Naive thymus-derived CD8-positive, alpha-beta T cell (primary cell): Measurements from ENCODE around the gene TMC8. TPM values are rescaled to one million over a fixed set of nuclear protein-coding genes. Genes with fewer than 3 reads are reported as not detected.

Experiments
- ATAC-seq, 2 donors: fragments of 150-1000 bp; cut with Tn5 transposase in 1 of 2; sonication (Bioruptor Pico), chemical (Tn5 transposase) in 1 of 2; 1 replicate in 1 of 2; 2 replicates in 1 of 2; pipeline ENCODE4 v1.10.0; 2021; ENCODE audit warnings: mild to moderate bottlenecking in 2 of 2, moderate library complexity in 2 of 2
- POLR2A ChIA-PET: fragments of 350-600 bp; sonication (Branson Sonifier 250); formaldehyde crosslinking; loops from one replicate; lab custom pipeline; 2021; ENCODE audit warnings: antibody characterized with exemption; lab: Charles Lee
- DNase-seq, 10 donors: peaks; one replicate each; pipeline versions ENCODE4 v3.0.0 to v3.0.0-alpha.2; 2020 to 2022
- H3K27ac Mint-ChIP-seq, 10 donors: one replicate each; pipeline ENCODE4 v1.8.0; 2020 to 2022; ENCODE audit warnings: mild to moderate bottlenecking in 10 of 10, mixed read lengths in 10 of 10, moderate library complexity in 4 of 10, inconsistent platforms in 1 of 10
- H3K27me3 Mint-ChIP-seq, 5 donors: one replicate each; pipeline ENCODE4 v1.8.0; 2021 to 2022; ENCODE audit warnings: mixed read lengths in 5 of 5
- H3K36me3 Mint-ChIP-seq, 3 donors: one replicate each; pipeline ENCODE4 v1.8.0; 2020 to 2022; ENCODE audit warnings: mixed read lengths in 3 of 3, mild to moderate bottlenecking in 2 of 3, inconsistent platforms in 1 of 3
- H3K4me1 Mint-ChIP-seq, 4 donors: one replicate each; pipeline ENCODE4 v1.8.0; 2021 to 2022; ENCODE audit warnings: mixed read lengths in 4 of 4
- H3K4me3 Mint-ChIP-seq, 10 donors: one replicate each; pipeline ENCODE4 v1.8.0; 2020 to 2022; ENCODE audit warnings: mild to moderate bottlenecking in 10 of 10, mixed read lengths in 10 of 10, moderate library complexity in 6 of 10, inconsistent platforms in 1 of 10
- H3K9me3 Mint-ChIP-seq, 9 donors: one replicate each; pipeline ENCODE4 v1.8.0; 2020 to 2022; ENCODE audit warnings: mixed read lengths in 9 of 9, mild to moderate bottlenecking in 3 of 9, inconsistent platforms in 1 of 9, moderate library complexity in 1 of 9
- polyA plus RNA-seq, 3 donors: library from polyadenylated mRNA; unstranded; fragments of 300-500 nt; fragmentation: Illumina TruSeq; gene quantifications; one replicate each; pipeline ENCODE4 v1.2.3, GENCODE V29; 2021
- total RNA-seq, 8 experiments: library from RNA in 2 of 8; stranded (reverse) in 2 of 8; gene quantifications; one replicate each; pipeline ENCODE4 v1.2.3 and lab custom pipeline; 2021 to 2026

TMC8 gene
- total and polyA plus RNA-seq, 5 experiments from 2014 or later: 62.5 to 370 (median 141) TPM

DNA sequence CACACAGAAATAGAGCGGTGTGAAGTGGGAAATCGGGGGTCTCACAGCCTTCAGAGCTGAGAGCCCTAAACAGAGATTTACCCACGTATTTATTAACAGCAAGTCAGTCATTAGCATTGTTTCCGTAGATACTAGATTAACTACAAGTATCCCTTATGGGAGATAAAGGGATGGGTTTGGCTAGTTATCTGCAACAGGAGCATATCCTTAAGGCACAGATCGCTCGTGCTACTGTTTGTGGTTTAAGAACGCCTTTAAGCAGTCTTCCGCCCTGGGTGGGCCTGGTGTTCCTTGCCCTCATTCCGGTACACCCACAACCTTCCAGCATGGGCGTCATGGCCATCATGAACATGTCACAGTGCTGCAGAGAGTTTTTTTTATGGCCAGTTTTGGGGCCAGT lies 29.0 kb upstream of the TMC8 start:
- H3K9me3 Mint-ChIP-seq: no peaks in the 10 kb centered on the region
- POLR2A ChIA-PET: interaction anchor here (15.9 kb wide), 1 partner anchor 34 kb away, joined by 615 read pairs; the partner anchor contains the start of genes C17orf99, TMC6 and TMC8
- DNase-seq (no peak), ATAC-seq (no peak)
- H3K4me1 Mint-ChIP-seq: peaks cover 0 to 2% (median 0%) of the 10 kb centered on the region in 4 donors
- peak overlapping the region in 8 of 10 donors; percentile 19 to 75 (median 52) for H3K27ac Mint-ChIP-seq
- no peak overlapping the region for H3K4me3 Mint-ChIP-seq
- H3K27me3 Mint-ChIP-seq: no peaks in the 10 kb centered on the region
- H3K36me3 Mint-ChIP-seq: peaks cover 0 to 86% (median 21%) of the 10 kb centered on the region in 3 donors

DNA sequence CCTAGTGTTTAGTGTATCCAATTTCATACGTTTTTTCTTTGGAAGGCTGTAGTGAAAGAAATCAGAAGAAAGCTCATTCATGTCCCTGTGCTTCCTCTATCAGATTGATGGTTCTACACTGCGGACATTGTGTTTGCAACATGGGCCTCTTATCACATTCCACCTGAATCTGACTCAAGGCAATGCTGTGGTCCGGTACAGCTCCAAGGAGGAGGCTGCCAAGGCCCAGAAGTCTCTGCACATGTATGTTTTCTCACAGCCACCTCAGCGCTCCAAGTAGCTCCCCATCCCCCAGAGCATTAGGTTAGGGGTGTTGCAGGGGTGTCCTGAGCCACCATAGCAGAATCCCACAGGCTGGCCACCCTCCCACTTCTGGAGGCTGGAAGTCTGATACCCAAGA lies 27.3 kb upstream of the TMC8 start:
- Mint-ChIP-seq H3K9me3 (no peaks in the 10 kb centered on the region), H3K4me3 (no peak overlapping the region), H3K4me1 (peaks cover 1 to 9% (median 6%) of the 10 kb centered on the region in 4 donors), H3K36me3 (peaks cover 0 to 85% (median 18%) of the 10 kb centered on the region in 3 donors), H3K27me3 (no peaks in the 10 kb centered on the region), H3K27ac (peak overlapping the region in 1 of 10 donors; percentile 83)
- POLR2A ChIA-PET: interaction anchor here (15.9 kb wide), 1 partner anchor 32 kb away, joined by 615 read pairs; the partner anchor contains the start of genes C17orf99, TMC6 and TMC8
- ATAC-seq (no peak), DNase-seq (no peak)

DNA sequence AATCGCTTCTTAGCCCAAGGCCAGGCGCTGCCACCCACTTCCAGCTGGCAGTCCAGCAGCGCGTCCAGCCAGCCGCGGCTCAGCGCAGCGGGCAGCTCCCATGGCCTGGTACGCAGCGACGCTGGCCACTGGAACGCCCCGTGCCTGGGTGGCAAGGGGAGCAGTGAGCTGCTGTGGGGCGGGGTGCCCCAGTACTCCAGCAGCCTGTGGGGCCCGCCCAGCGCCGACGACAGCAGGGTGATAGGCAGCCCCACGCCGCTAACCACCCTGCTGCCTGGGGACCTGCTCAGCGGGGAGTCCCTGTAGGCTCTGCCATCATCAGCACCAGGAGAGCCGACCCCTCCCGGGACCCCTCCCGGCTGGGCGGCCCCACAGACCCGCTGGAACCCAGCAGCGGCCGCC lies 26.0 kb upstream of the TMC8 start:
- no peak for DNase-seq
- Mint-ChIP-seq H3K9me3 (no peaks in the 10 kb centered on the region), H3K4me1 (peaks cover 5 to 16% (median 10%) of the 10 kb centered on the region in 4 donors), H3K27ac (no peak overlapping the region), H3K4me3 (no peak overlapping the region), H3K27me3 (no peaks in the 10 kb centered on the region), H3K36me3 (peaks cover 0 to 84% (median 13%) of the 10 kb centered on the region in 3 donors)
- ATAC-seq: no peak
- POLR2A ChIA-PET: interaction anchor here (1.4 to 15.9 kb wide), 2 partner anchors 10 to 31 kb away, joined by 6 to 615 read pairs; partner anchors contain the start of genes C17orf99, TMC6 and TMC8

DNA sequence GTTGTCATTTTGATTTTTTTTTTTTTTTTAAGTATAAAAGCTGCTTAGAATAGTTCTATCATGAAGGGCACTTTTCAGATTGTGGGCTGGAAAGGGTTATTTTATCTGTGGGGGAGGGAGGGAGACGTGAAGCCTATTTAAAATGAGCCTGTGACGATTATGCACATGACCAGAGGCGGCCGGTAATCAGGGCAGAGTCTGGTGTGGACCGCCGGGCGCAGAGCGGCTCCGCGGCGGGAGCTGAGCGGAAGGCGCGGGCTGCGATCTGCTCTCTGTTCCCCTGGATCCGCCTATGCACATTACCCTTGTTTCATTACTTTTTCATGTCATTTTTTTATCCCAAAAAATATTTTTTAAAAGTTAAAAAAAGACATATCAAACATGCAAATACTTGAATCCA lies 25.5 kb upstream of the TMC8 start:
- H3K36me3 Mint-ChIP-seq: peaks cover 0 to 83% (median 10%) of the 10 kb centered on the region in 3 donors
- no peak overlapping the region for H3K4me3 Mint-ChIP-seq
- H3K4me1 Mint-ChIP-seq: peaks cover 5 to 18% (median 10%) of the 10 kb centered on the region in 4 donors
- POLR2A ChIA-PET: interaction anchor here (0.6 to 15.9 kb wide), 4 partner anchors 9 to 639 kb away, joined by 3 to 615 read pairs (median 6); partner anchors contain the start of genes C17orf99, TMC6 and TMC8
- ATAC-seq: no peak
- no peak for DNase-seq
- H3K9me3 Mint-ChIP-seq: no peaks in the 10 kb centered on the region
- no peaks in the 10 kb centered on the region for H3K27me3 Mint-ChIP-seq
- H3K27ac Mint-ChIP-seq: no peak overlapping the region

DNA sequence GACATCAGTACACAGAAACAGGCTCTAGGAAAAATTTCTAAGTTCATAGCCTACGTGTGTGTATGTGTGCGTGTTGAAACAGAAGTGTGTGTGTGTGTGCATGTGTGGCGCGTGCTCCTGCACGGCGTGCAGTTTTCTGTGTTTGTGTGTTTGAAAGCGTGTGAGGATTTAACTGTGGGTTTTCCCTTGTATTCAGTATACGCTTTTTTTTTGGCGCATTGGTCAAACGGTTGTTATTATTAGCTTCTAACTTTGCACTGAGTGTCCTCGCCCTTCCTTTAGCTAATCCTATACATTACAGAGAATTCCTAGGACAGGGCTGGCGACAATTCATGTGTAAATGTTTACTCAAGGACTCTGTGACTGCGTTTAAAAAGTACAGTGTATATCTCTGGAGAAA lies 25.0 kb upstream of the TMC8 start:
- POLR2A ChIA-PET: interaction anchor here (0.6 to 15.9 kb wide), 4 partner anchors 9 to 639 kb away, joined by 3 to 615 read pairs (median 6); partner anchors contain the start of genes C17orf99, TMC6 and TMC8
- H3K36me3 Mint-ChIP-seq: peaks cover 0 to 83% (median 10%) of the 10 kb centered on the region in 3 donors
- no peaks in the 10 kb centered on the region for H3K27me3 Mint-ChIP-seq

DNA sequence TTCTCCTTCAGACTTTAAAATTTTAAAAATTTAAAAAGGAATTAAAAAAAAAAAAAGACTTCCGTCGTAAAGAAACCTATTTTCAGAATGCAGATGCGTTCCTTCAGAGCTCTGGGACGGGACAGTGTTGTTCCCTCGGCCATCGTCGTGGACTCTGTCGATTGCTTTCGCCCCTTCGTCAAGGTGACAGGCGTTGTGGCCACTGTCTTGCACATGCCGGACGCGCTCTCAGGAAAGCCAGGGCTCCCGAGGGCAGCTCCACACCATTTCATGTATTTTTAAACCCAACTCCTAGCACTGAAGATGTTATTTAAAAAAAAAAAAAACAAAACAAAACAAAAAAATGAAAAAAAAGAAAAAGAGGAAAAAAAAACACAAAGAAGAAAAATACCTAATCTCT lies 24.4 kb upstream of the TMC8 start:
- H3K9me3 Mint-ChIP-seq: no peaks in the 10 kb centered on the region
- DNase-seq: no peak
- peaks cover 0 to 85% (median 12%) of the 10 kb centered on the region in 3 donors for H3K36me3 Mint-ChIP-seq
- POLR2A ChIA-PET: interaction anchor here (0.6 to 15.9 kb wide), 2 partner anchors 29 to 148 kb away, joined by 3 to 615 read pairs; partner anchors contain the start of genes C17orf99, TMC6, TMC8 and TNRC6C
- H3K27ac Mint-ChIP-seq: peak overlapping the region in 2 of 10 donors; percentile 13 to 18
- H3K4me3 Mint-ChIP-seq: no peak overlapping the region
- H3K4me1 Mint-ChIP-seq: peaks cover 10 to 27% (median 17%) of the 10 kb centered on the region in 4 donors
- H3K27me3 Mint-ChIP-seq: no peaks in the 10 kb centered on the region
- no peak for ATAC-seq

More for the DNA sequence above, 25.0 kb upstream of the TMC8 start:
- H3K9me3 Mint-ChIP-seq: no peaks in the 10 kb centered on the region
- H3K4me3 Mint-ChIP-seq: no peak overlapping the region
- DNase-seq (no peak), ATAC-seq (no peak)
- peaks cover 6 to 22% (median 12%) of the 10 kb centered on the region in 4 donors for H3K4me1 Mint-ChIP-seq
- H3K27ac Mint-ChIP-seq: peak overlapping the region in 2 of 10 donors; percentile 25 to 34

DNA sequence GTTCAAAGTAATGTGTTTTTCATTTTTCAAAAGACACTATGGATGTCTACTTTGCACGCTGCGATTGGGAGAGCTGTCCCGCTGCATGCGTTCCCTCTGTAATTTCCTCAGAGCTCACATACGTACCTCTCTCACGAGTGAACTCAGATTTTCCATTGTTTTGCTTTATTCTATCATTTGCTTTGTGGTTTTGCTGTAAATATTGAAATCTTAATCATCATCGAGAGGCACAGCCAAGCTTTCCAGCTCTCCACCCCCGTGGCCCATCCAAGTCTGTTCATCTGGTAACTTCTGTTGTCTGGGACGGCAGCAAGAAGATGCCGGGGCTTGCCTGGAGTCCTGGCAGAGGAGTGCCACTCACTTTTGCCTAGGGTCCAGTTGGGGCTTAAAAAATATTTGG lies 23.1 kb upstream of the TMC8 start:
- Mint-ChIP-seq H3K4me3 (no peak overlapping the region), H3K4me1 (peaks cover 11 to 32% (median 19%) of the 10 kb centered on the region in 4 donors), H3K36me3 (peaks cover 0 to 80% (median 11%) of the 10 kb centered on the region in 3 donors), H3K27ac (peak overlapping the region in 9 of 10 donors; percentile 16 to 83 (median 55)), H3K9me3 (no peaks in the 10 kb centered on the region), H3K27me3 (no peaks in the 10 kb centered on the region)
- no peak for ATAC-seq
- POLR2A ChIA-PET: interaction anchor here (15.9 kb wide), 1 partner anchor 28 kb away, joined by 615 read pairs; the partner anchor contains the start of genes C17orf99, TMC6 and TMC8
- DNase-seq: no peak

DNA sequence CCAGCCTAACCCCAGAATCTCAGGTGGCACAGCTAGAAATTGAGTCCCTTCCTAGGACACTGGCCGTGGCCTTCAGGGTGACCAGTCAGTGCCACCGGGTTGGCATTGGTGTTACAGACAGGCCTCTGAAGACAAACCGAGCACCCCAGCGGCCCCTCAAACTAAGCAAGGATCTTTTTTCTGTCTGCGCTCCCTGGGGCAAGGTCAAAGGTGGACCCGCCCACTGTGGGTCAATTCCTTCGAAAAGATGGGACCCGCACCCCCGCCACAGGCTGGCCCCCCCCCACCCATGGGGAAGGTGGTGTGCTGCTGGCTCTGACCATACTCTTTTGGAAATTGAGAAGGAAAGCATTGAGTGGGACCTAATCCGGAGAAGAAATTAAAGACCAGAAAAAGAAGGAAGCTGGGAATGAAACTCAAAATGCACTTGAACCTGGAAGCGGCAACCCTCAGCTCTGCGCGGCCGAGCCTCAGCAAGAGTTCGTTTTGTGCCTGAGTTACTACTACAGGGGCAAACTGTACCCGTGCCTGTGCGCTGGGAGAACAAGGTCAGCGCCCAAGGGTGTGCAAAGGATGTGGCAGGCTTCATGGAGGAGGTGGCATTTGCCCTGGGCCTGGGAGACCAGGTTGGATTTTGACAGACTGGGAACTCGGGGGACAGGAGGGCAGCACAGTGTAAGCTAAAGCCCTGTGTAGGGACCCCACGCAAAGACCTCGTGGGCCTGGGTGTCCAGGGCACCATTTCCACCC lies 22.4 kb upstream of the TMC8 start:
- POLR2A ChIA-PET: interaction anchor here (0.6 to 15.9 kb wide), 5 partner anchors 11 to 455 kb away, joined by 3 to 615 read pairs (median 4); partner anchors contain the start of genes C17orf99, TMC6 and TMC8
- Mint-ChIP-seq H3K9me3 (no peaks in the 10 kb centered on the region), H3K4me1 (peaks cover 13 to 39% (median 26%) of the 10 kb centered on the region in 4 donors), H3K36me3 (peaks cover 0 to 83% (median 13%) of the 10 kb centered on the region in 3 donors), H3K4me3 (peak overlapping the region in 1 of 10 donors; percentile 20), H3K27me3 (no peaks in the 10 kb centered on the region), H3K27ac (peak overlapping the region in 8 of 10 donors; percentile 16 to 83 (median 67))
- ATAC-seq (no peak), DNase-seq (peak in 2 of 10 donors; percentile 13 to 52)

DNA sequence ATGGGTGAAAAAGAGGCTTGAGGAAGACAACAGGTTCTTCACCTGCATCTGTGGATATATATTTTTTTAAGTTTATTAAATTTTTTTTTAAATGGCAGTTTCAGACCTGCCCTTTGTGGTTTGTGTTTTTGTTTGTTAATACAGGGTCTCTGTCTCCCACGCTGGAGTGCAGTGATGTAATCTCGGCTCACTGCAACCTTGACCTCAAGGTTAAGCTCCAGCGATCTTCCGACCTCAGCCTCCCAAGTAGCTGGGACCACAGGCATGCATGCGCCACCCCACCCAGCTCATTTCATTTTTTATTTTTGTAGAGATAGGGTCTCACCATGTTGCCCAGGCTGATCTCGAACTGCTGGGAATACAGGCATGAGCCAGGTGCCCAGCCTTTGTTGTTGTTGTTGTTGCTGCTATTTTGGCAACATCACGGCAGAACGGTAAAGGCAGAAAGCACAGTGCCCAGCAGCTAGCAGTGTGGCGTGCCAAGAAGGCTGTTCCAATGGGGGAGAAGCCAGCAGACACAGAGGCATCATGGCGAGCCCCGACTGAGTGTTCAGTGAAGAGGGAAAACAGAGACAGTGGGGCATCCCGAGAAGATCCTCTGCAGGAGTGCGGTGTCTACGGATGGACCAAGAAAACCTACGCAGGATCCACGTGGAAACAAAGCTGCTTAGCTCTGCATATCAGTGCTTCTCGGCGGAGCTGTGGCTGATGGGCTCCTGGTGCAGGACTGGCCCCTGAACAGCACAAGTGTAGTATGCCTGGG lies 21.7 kb upstream of the TMC8 start:
- H3K4me1 Mint-ChIP-seq: peaks cover 17 to 45% (median 33%) of the 10 kb centered on the region in 4 donors
- peak overlapping the region in 1 of 10 donors; percentile 62 for H3K4me3 Mint-ChIP-seq
- no peaks in the 10 kb centered on the region for H3K27me3 Mint-ChIP-seq
- no peaks in the 10 kb centered on the region for H3K9me3 Mint-ChIP-seq
- POLR2A ChIA-PET: interaction anchor here (0.7 to 15.9 kb wide), 5 partner anchors 10 to 68 kb away, joined by 3 to 615 read pairs (median 4); partner anchors contain the start of genes C17orf99, TMC6 and TMC8
- peak in 1 of 10 donors; percentile 54 for DNase-seq
- peaks cover 0 to 82% (median 15%) of the 10 kb centered on the region in 3 donors for H3K36me3 Mint-ChIP-seq
- H3K27ac Mint-ChIP-seq: peak overlapping the region in 8 of 10 donors; percentile 27 to 83 (median 76)
- ATAC-seq: no peak

DNA sequence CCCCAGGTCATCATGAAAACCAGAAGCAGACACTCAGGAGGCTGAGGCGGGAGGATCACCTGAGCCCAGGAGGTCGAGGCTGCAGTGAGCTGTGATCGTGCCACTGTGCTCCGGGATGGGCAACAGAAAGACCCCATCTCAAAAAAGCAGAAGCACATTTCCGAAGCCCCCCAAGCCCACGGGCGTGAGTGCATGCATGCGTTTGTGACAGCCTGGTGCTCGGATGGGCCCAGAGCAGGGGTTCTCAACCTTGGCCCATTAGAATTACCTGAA lies 21.1 kb upstream of the TMC8 start:
- peaks cover 22 to 49% (median 39%) of the 10 kb centered on the region in 4 donors for H3K4me1 Mint-ChIP-seq
- peak overlapping the region in 6 of 10 donors; percentile 7 to 83 (median 74) for H3K27ac Mint-ChIP-seq
- H3K27me3 Mint-ChIP-seq: no peaks in the 10 kb centered on the region
- ATAC-seq: no peak
- H3K36me3 Mint-ChIP-seq: peaks cover 0 to 83% (median 19%) of the 10 kb centered on the region in 3 donors
- no peak for DNase-seq
- POLR2A ChIA-PET: interaction anchor here (1.3 to 15.9 kb wide), 4 partner anchors 10 to 67 kb away, joined by 3 to 615 read pairs (median 4); partner anchors contain the start of genes C17orf99, TMC6 and TMC8
- H3K4me3 Mint-ChIP-seq: no peak overlapping the region
- H3K9me3 Mint-ChIP-seq: no peaks in the 10 kb centered on the region

DNA sequence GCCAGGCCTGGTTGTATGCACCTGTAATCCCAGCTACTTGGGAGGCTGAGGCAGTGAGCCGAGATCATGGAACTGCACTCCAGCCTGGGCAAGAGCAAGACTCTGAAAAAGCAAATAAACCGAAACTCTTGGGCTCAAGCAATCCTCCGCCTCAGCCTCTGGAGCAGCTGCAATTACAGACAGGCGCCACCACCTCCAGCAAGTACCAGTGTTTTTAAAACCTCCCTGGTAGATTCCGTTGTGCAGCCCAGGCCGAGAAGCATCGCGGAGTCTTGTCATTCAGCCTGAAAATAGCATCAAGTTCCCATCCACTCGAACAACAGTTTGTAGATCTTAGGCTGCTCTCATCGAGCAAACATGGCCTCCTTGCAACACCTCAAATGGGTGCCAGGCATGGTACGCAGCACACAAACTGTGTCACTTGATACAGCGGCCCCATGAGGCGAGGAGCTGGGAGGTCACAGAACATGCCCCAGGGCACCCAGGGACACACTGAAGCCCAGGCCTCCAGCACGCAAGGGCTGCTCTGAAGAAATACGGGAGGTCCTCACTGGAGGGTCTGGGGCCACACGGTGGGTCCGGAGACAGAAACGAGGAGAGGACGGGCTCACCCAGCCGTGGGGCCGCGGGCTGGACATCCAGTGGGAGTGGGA lies 20.1 kb upstream of the TMC8 start:
- POLR2A ChIA-PET: interaction anchor here (1.1 to 15.9 kb wide), 5 partner anchors 14 to 68 kb away, joined by 3 to 615 read pairs (median 3); partner anchors contain the start of genes C17orf99, TMC6 and TMC8
- Mint-ChIP-seq H3K4me3 (peak overlapping the region in 4 of 10 donors; percentile 30 to 65 (median 40)), H3K9me3 (no peaks in the 10 kb centered on the region)

More for the DNA sequence above, 20.1 kb upstream of the TMC8 start:
- Mint-ChIP-seq H3K27ac (peak overlapping the region in 9 of 10 donors; percentile 49 to 90 (median 66)), H3K4me1 (peaks cover 29 to 57% (median 46%) of the 10 kb centered on the region in 4 donors), H3K27me3 (no peaks in the 10 kb centered on the region), H3K36me3 (peaks cover 0 to 85% (median 20%) of the 10 kb centered on the region in 3 donors)
- DNase-seq (peak in 1 of 10 donors; percentile 50), ATAC-seq (no peak)
